ENCODE results near the gene ADGRG2.

DNA sequence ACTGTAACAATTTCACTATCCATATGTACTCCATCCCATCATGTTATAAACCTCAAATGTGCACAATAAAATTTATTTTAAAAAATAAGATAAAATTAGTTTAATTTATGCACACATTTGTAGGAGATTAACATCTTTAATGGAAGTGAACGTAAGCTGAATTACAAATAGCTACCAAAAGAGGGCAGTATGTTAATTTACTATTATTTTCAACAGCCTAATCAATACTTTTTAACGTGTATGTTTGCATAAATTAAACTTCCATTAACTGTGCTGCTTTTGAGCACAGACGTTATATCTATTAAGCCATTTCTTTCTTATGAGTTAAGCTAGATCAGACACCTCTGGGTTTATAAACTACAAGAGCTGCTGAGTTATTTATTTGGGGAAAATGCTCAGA, 81.9 kb downstream of the ADGRG2 start:
- TF ChIP-seq GATA2 (IDR thresholded peaks at IDR 0.05; ENCODE audit: low read depth, low read length): no peak
- no peak for TF ChIP-seq GATA3 (IDR thresholded peaks at IDR 0.05; ENCODE audit: low read depth, low read length)
